OCI-LY7 (cell line): ENCODE results near the gene MC3R.

Experiments used
- EZH2phosphoT487 ChIP-seq: fragments of 200-600 bp; sonication (generic); IDR thresholded peaks from 2 replicates; pipeline ENCODE4 v1.6.1; 2018; ENCODE audit warnings: low read depth, borderline replicate concordance, mild to moderate bottlenecking, mixed run types, antibody characterized with exemption, low read length, moderate library complexity, mixed read lengths
- TF ChIP-seq, protein P1 (sequence below): fragments of 200-600 bp; sonication (generic); conservative IDR thresholded peaks from 2 replicates; pipeline ENCODE4 v1.5.1; 2014; ENCODE audit warnings: mild to moderate bottlenecking, antibody characterized with exemption, low read length, moderate library complexity, mixed read lengths

DNA sequence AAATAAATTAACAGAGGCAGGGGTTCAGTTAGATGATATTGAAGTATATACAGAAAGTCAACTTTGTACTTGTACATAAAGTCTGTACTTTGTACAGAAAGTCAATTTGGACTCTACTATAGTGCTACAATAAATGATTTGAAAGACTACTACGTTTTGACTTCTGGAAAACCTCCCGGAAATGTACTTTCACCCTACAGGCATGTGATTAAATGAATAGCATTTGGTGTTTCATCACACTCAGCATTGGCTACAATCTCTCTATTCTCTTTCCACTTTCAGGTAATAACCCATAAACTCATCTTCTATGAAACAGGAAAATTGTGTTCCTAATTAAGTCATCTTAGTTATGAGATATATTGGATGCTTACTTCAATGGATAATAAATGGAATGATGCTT, 25.6 kb upstream of the MC3R start:
- TF ChIP-seq, protein P1, sequence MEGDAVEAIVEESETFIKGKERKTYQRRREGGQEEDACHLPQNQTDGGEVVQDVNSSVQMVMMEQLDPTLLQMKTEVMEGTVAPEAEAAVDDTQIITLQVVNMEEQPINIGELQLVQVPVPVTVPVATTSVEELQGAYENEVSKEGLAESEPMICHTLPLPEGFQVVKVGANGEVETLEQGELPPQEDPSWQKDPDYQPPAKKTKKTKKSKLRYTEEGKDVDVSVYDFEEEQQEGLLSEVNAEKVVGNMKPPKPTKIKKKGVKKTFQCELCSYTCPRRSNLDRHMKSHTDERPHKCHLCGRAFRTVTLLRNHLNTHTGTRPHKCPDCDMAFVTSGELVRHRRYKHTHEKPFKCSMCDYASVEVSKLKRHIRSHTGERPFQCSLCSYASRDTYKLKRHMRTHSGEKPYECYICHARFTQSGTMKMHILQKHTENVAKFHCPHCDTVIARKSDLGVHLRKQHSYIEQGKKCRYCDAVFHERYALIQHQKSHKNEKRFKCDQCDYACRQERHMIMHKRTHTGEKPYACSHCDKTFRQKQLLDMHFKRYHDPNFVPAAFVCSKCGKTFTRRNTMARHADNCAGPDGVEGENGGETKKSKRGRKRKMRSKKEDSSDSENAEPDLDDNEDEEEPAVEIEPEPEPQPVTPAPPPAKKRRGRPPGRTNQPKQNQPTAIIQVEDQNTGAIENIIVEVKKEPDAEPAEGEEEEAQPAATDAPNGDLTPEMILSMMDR = no peak
- TF ChIP-seq EZH2phosphoT487 = no peak
